22Rv1 (cell line): Measurements from ENCODE around the gene TCEA2.

Experiments
- H3K27ac ChIP-seq: fragments of 450-650 bp; 2 replicates; pipeline ENCODE4 v1.5.1; 2017
- ZFX ChIP-seq: fragments of 450-650 bp; IDR thresholded peaks from 2 replicates; pipeline ENCODE4 v1.6.1; 2017; ENCODE audit warnings: antibody characterized with exemption, borderline replicate concordance
- TF ChIP-seq, protein P1 (sequence below): fragments of 450-650 bp; IDR thresholded peaks from 2 replicates; pipeline ENCODE4 v1.5.1; 2017; ENCODE audit warnings: mild to moderate bottlenecking

The TCEA2 gene

DNA sequence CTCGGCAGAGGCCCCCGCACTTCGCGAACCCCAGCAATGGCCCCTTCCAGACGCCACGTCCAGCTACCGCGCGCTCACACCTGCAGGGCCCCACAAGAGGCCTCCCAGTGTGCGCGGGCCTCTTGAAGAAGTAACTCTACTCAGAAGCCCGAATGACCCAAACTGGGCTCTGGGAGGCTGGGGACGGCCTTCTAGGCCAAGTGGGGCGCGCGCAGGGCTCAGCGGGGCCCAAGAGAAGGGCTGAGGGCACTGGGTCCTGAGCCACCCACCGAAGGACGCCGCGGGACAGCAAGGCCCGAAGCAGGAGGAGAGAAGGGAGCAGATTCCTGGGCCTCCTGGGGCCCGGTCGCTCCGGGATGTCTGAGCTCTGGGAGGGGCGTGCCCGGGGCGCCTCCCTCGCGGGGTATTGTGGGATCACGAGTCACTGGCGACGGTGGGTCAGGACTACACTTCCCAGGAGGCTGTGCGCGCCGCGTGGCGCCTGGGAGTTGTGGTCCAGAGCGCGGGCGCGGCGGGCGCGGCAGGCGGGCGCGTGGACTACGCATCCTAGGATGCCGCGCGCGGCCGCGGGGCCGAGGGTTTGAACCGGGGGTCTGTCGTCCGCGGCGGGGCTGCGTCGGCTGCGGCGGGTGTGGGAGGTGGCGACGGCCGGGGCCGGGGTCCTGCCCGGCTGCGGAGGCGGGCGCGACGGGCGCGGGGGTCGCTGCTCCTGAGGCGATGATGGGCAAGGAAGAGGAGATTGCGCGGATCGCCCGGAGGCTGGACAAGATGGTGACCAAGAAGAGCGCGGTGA, at the start of gene TCEA2:
Gene TCEA2 (plus strand): TSS at position 603 of the 793 bp plus-strand sequence. CDS start 115 bp downstream, at position 718.
- TF ChIP-seq, protein P1, sequence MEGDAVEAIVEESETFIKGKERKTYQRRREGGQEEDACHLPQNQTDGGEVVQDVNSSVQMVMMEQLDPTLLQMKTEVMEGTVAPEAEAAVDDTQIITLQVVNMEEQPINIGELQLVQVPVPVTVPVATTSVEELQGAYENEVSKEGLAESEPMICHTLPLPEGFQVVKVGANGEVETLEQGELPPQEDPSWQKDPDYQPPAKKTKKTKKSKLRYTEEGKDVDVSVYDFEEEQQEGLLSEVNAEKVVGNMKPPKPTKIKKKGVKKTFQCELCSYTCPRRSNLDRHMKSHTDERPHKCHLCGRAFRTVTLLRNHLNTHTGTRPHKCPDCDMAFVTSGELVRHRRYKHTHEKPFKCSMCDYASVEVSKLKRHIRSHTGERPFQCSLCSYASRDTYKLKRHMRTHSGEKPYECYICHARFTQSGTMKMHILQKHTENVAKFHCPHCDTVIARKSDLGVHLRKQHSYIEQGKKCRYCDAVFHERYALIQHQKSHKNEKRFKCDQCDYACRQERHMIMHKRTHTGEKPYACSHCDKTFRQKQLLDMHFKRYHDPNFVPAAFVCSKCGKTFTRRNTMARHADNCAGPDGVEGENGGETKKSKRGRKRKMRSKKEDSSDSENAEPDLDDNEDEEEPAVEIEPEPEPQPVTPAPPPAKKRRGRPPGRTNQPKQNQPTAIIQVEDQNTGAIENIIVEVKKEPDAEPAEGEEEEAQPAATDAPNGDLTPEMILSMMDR: no peak
- no peak for TF ChIP-seq ZFX
- H3K27ac ChIP-seq: peak within 1 kb of the TSS; percentile 75

DNA sequence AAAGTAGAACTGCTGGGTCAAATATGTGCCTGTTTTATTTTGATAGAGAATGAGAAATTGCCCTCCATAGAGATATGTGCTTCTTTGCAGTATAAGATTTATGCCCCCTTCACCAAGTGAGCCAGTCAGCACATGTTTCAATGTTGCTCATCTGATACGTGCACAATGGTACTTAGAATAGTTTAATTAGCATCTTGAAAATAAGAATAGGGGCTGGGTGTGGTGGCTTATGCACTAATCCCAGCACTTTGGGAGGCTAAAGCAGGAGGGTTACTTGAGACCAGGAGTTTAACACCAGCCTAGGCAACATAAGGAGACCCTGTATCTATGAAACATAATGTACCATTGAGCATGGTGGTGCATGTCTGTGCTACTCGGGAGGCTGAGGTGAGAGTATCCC, 47.4 kb upstream of the TCEA2 start:
- TF ChIP-seq, protein P1: no peak
- no peak for TF ChIP-seq ZFX
- no peak overlapping the region for H3K27ac ChIP-seq

DNA sequence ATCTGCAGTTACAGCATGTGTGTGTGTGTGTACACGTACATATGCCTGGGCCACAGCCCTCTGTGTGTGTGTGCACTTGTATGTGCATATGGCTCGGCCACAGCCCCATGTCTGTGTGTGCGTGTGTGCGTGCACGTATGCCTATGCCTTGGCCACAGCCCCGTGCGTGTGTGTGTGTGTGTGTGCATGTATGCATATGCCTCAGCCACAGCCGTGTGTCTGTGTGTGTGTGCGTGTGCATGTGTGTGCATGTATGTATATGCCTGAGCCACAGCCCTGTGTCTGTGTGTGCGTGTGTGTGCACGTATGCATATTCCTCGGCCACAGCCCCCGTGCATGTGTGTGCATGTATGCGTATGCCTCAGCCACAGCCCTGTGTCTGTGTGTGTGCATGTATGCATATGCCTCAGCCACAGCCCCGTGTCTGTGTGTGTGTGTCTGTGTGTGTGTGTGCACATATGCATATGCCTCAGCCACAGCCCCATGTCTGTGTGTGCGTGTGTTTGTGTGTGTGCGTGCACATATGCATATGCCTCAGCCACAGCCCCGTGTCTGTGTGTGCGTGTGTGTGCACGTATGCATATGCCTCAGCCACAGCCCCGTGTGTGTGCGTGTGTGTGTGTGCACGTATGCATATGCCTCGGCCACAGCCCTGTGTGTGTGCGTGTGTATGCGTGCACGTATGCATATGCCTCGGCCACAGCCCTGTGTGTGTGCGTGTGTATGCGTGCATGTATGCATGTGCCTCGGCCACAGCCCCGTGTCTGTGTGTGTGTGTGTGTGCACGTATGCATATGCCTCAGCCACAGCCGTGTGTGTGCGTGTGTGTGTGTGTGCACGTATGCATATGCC, 41.6 kb upstream of the TCEA2 start:
- H3K27ac ChIP-seq: no peak overlapping the region
- TF ChIP-seq ZFX: no peak

DNA sequence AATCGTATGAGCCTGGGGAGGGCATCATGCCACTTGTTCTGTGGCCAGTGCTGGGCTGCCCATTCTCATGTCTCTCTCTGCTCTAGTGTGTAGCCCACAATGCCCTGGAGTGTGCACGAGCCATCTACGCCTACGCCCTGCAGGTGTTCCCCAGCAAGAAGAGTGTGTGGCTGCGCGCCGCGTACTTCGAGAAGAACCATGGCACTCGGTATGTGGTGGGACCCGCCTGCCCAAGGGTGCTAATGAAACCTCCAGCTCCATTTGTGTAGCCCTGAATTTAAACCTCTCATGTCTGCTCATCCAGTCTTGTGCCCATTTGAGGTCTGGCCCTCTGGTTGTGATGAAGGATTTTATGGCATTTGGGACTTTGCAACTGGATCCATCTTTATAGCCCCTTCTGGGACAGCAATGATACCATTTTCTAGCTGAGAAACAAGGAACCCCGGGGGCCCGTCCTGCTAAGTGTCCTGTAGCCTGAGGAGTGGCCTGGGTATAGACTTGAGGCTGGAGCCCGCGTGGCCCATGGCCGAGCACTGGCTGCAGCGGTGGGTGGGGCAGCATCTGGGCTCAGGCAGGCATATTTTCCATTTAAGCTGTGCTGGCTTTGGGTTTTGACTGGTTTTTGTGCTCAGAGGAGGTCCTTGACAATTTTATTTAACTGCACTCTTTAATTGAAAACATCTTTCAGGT, 40.2 kb upstream of the TCEA2 start:
- no peak for TF ChIP-seq ZFX
- TF ChIP-seq, protein P1: no peak
- H3K27ac ChIP-seq: no peak overlapping the region

DNA sequence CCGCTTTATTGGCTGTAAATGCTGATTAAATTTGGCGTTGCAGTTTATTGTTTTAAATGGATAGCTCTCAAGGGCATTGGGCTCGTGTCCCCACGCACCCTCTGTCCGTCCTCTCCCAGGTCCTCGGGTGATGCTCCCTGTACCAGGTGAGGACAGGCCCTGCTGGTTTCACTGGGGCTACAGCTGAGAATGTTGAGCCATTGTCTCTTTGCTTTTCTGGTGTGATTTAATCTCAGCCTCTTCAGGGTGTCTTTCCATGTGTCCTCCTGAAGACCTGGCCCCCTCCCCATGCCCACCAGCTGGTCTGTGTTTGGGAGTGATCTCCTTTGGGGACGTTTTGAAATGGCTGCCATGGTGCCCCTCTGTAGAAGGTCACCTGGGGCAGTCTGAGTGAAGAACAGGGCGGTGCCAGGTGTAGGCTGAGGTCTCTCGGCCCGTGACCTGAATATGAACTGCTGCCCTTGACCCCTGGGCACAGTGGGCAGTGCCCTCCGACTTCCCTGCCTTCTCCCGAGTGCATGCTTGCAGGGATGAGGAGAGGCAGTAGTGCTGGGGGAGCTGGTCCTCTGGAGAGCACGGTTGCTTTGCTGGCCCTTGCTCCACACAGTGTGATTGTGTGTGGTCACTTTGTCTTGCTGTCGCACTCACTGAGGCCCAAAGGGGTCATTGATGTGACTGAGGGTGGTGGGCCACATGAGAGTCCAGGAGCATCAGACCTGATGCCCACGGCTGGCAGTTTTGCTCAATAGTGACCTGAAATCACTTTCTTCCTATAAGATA, 39.4 kb upstream of the TCEA2 start:
- TF ChIP-seq ZFX: no peak
- TF ChIP-seq, protein P1: no peak
- no peak overlapping the region for H3K27ac ChIP-seq

DNA sequence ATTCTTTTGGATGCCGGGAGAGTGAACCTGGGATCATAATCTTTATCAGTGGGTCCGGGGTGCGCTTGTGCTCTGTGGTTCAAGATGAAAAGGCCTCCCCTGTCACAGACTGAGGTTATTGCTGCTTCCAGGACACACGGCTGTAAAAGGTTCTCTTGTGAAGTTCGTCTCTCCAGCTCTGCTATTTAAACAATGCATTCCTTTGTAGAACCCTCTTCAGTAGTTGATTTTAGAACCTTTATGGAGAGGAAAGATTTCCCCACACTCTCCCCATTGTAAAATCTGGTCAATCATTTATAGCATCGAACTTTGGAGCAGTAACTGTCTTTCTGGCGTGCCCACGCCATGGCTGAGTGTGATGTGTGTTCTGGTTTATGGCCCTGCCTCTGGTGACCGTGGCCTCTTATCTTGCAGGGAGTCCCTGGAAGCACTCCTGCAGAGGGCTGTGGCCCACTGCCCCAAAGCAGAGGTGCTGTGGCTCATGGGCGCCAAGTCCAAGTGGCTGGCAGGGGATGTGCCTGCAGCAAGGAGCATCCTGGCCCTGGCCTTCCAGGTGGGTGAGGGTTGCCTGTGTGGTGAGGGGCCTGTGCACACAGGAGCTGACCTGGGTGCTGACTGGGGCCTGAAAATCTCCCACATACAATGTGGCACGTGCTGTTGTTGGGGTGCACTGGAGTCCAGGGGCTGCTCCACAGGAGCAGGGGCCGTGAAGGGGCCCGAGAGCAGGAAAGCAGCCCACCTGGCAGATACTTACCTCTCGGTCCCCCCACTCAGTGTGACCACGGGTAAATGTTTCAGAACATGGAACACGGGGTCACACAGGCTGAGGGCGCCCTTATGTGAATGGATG, 38.6 kb upstream of the TCEA2 start:
- H3K27ac ChIP-seq: no peak overlapping the region

More for the DNA sequence above, 38.6 kb upstream of the TCEA2 start:
- TF ChIP-seq ZFX: no peak
- TF ChIP-seq, protein P1: no peak
